Activated CD8-positive, alpha-beta T cell treated with anti-CD3 and anti-CD28 coated beads for 36 hours (primary cell): ENCODE results near the gene HBP1. TPM values are rescaled to one million over a fixed set of nuclear protein-coding genes. Genes with fewer than 3 reads are reported as not detected.
"Not testable (repeated sequence)": the region's sequence is repeated elsewhere in the genome, so short reads cannot be mapped to it uniquely, and the experiment has no call there.

Source experiments
- ATAC-seq: fragments of 200-7000 bp; cut with Tn5 transposase; one replicate; pipeline ENCODE4 v1.10.0; 2021; ENCODE audit warnings: mild to moderate bottlenecking, moderate library complexity
- CTCF ChIA-PET: fragments of 350-600 bp; sonication (Branson Sonifier 250); formaldehyde crosslinking; loops from one replicate; lab custom pipeline; 2021; ENCODE audit warnings: antibody characterized with exemption; lab: Charles Lee
- POLR2A ChIA-PET: fragments of 350-600 bp; sonication (Branson Sonifier 250); formaldehyde crosslinking; loops from one replicate; lab custom pipeline; 2021; ENCODE audit warnings: antibody characterized with exemption; lab: Charles Lee
- DNase-seq: peaks from one replicate; pipeline ENCODE4 v3.0.0-alpha.2; 2020
- H3K27ac Mint-ChIP-seq: one replicate; pipeline ENCODE4 v1.8.0; 2021; ENCODE audit warnings: mild to moderate bottlenecking, mixed read lengths
- H3K27me3 Mint-ChIP-seq: one replicate; pipeline ENCODE4 v1.8.0; 2021; ENCODE audit warnings: mixed read lengths
- H3K36me3 Mint-ChIP-seq: one replicate; pipeline ENCODE4 v1.8.0; 2021; ENCODE audit warnings: low read depth, mixed read lengths
- H3K4me1 Mint-ChIP-seq: one replicate; pipeline ENCODE4 v1.8.0; 2021; ENCODE audit warnings: low read depth, mixed read lengths
- H3K4me3 Mint-ChIP-seq: one replicate; pipeline ENCODE4 v1.8.0; 2021; ENCODE audit warnings: mild to moderate bottlenecking, moderate library complexity, mixed read lengths
- H3K9me3 Mint-ChIP-seq: one replicate; pipeline ENCODE4 v1.8.0; 2021; ENCODE audit warnings: mixed read lengths
- CTCF ChIP-seq: fragments of 200-600 bp; IDR thresholded peaks from one replicate; pipeline ENCODE4 v1.8.0; 2022; ENCODE audit warnings: antibody characterized with exemption, mild to moderate bottlenecking
- intact Hi-C: fragments of 100-400 bp; cut with micrococcal nuclease; formaldehyde crosslinking; loops from one replicate; pipeline ENCODE4 v1.10.0; 2022
- total RNA-seq, 2 experiments: library from RNA; stranded (reverse); gene quantifications; one replicate each; pipeline ENCODE4 v1.2.3, GENCODE V29; 2021

HBP1 gene
- total RNA-seq, 2 experiments from 2014 or later = 23.8 to 30.5 TPM

- DNase-seq (no peak), ATAC-seq (no peak)
- ChIA-PET POLR2A (interaction anchor here (0.6 kb wide), 1 partner anchor 712 kb away, joined by 3 read pairs; no protein-coding TSS in a partner anchor), CTCF (interaction anchor here (1.1 to 1.4 kb wide), 2 partner anchors 14 to 73 kb away, joined by 3 read pairs; no protein-coding TSS in a partner anchor)
- H3K4me1 Mint-ChIP-seq = no peaks in the 10 kb centered on the region
- H3K27me3 Mint-ChIP-seq = no peaks in the 10 kb centered on the region
- H3K27ac Mint-ChIP-seq = no peak overlapping the region
- intact Hi-C loops = no loop called here
- no peak overlapping the region for H3K4me3 Mint-ChIP-seq
- peaks cover 6% of the 10 kb centered on the region for H3K36me3 Mint-ChIP-seq
- TF ChIP-seq CTCF = no peak
- H3K9me3 Mint-ChIP-seq = no peaks in the 10 kb centered on the region
These were observed 68.1 kb downstream of the HBP1 start for GRCh38 chr7:107236862-107237261.

GRCh38 chr7:107237451-107237850, 68.6 kb downstream of the HBP1 start:
- Mint-ChIP-seq H3K4me3 (no peak overlapping the region), H3K36me3 (peaks cover 6% of the 10 kb centered on the region), H3K4me1 (no peaks in the 10 kb centered on the region), H3K27ac (no peak overlapping the region), H3K27me3 (no peaks in the 10 kb centered on the region), H3K9me3 (no peaks in the 10 kb centered on the region)
- TF ChIP-seq CTCF = no peak
- intact Hi-C loops = no loop called here
- ChIA-PET CTCF (interaction anchor here (1.1 to 1.4 kb wide), 2 partner anchors 13 to 73 kb away, joined by 3 read pairs; no protein-coding TSS in a partner anchor), POLR2A (no interaction called here)
- DNase-seq (no peak), ATAC-seq (no peak)

- H3K27me3 Mint-ChIP-seq = no peaks in the 10 kb centered on the region
- no peak for TF ChIP-seq CTCF
- intact Hi-C loops = no loop called here
- DNase-seq = no peak
- ChIA-PET CTCF (no interaction called here), POLR2A (no interaction called here)
- no peak for ATAC-seq
- H3K27ac Mint-ChIP-seq = no peak overlapping the region
- peaks cover 44% of the 10 kb centered on the region for H3K36me3 Mint-ChIP-seq
- peaks cover 13% of the 10 kb centered on the region for H3K9me3 Mint-ChIP-seq
- H3K4me3 Mint-ChIP-seq = no peak overlapping the region
- H3K4me1 Mint-ChIP-seq = no peaks in the 10 kb centered on the region
These were observed 73.5 kb downstream of the HBP1 start for GRCh38 chr7:107242267-107242666.

- Mint-ChIP-seq H3K4me3 (no peak overlapping the region), H3K27ac (no peak overlapping the region), H3K4me1 (no peaks in the 10 kb centered on the region), H3K9me3 (peaks cover 13% of the 10 kb centered on the region), H3K36me3 (peaks cover 54% of the 10 kb centered on the region), H3K27me3 (no peaks in the 10 kb centered on the region)
- ATAC-seq = no peak
- no peak for TF ChIP-seq CTCF
- DNase-seq = no peak
- POLR2A ChIA-PET = no interaction called here
- CTCF ChIA-PET = interaction anchor here (1.0 to 1.2 kb wide), 2 partner anchors 15 to 30 kb away, joined by 3 to 4 read pairs; no protein-coding TSS in a partner anchor
- intact Hi-C loops = no loop called here
These were observed 75.8 kb downstream of the HBP1 start for GRCh38 chr7:107244613-107245012.

GRCh38 chr7:107246836-107247235, 78.0 kb downstream of the HBP1 start:
- CTCF ChIA-PET = interaction anchor here (1.2 kb wide), 1 partner anchor 254 kb away, joined by 4 read pairs; no protein-coding TSS in a partner anchor

More at GRCh38 chr7:107246836-107247235, 78.0 kb downstream of the HBP1 start:
- peaks cover 53% of the 10 kb centered on the region for H3K36me3 Mint-ChIP-seq
- H3K9me3 Mint-ChIP-seq = peaks cover 13% of the 10 kb centered on the region
- H3K4me3 Mint-ChIP-seq, DNase-seq, H3K27me3 Mint-ChIP-seq, ATAC-seq, POLR2A ChIA-PET, intact Hi-C loops, H3K4me1 Mint-ChIP-seq, H3K27ac Mint-ChIP-seq: not testable (repeated sequence)
